ENCODE results near the gene IL9.

The IL9 gene

DNA sequence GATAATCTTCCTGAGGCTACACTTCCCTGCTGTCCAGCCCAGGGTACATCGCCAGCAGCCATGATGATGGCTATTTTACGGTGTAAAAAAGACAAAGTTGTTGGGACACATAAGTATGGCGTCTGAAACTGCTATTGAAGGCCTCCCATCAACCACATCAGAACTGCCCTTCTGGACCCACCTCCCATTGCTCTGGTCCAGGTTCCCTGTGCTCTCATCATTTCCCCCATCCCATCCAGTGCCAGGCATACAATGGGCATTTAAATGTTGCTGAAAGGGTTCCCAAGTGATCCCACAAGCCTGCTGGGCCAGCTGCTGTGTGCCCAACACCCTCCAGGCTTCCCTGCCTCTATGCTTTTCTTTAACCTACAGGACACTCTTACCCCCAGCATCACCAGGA is 10.6 kb downstream of the IL9 start:
- TF ChIP-seq, protein P1, sequence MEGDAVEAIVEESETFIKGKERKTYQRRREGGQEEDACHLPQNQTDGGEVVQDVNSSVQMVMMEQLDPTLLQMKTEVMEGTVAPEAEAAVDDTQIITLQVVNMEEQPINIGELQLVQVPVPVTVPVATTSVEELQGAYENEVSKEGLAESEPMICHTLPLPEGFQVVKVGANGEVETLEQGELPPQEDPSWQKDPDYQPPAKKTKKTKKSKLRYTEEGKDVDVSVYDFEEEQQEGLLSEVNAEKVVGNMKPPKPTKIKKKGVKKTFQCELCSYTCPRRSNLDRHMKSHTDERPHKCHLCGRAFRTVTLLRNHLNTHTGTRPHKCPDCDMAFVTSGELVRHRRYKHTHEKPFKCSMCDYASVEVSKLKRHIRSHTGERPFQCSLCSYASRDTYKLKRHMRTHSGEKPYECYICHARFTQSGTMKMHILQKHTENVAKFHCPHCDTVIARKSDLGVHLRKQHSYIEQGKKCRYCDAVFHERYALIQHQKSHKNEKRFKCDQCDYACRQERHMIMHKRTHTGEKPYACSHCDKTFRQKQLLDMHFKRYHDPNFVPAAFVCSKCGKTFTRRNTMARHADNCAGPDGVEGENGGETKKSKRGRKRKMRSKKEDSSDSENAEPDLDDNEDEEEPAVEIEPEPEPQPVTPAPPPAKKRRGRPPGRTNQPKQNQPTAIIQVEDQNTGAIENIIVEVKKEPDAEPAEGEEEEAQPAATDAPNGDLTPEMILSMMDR (IDR thresholded peaks at IDR 0.05; ENCODE audit: low read depth, low read length) = no peak
- H3K36me3 ChIP-seq = no peaks in the 10 kb centered on the region
- H3K4me3 ChIP-seq (ENCODE audit: low read depth, low read length) = no peak overlapping the region
- no peaks in the 10 kb centered on the region for H3K9me3 ChIP-seq (ENCODE audit: severe bottlenecking)
- DNase-seq = no peak
- peaks cover 10% of the 10 kb centered on the region for H3K27me3 ChIP-seq (ENCODE audit: insufficient read depth, low read depth, severe bottlenecking)
- H3K27ac ChIP-seq = no peak overlapping the region

DNA sequence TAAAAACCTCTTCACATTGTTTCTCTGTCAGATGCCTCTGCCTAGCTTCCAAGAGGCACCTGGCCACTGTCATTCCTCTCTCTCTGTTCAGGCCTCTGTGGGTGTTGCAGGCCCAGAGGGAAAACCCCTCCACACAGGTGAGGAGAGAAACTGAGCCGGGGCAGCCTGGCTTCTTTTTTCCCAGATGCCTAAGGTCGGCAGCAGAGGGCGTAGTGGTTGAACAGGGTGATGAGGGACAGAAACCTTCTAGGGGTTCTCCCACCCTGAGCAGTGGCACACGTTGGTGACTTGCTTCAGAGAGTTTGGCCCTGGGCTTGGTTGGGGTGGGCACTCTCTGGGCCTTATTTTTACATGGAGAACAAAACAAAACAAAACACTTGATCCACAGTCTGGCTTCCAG is 12.2 kb downstream of the IL9 start:
- Histone ChIP-seq H3K27ac (no peak overlapping the region), H3K4me3 (ENCODE audit: low read depth, low read length) (no peak overlapping the region), H3K9me3 (ENCODE audit: severe bottlenecking) (no peaks in the 10 kb centered on the region), H3K27me3 (ENCODE audit: insufficient read depth, low read depth, severe bottlenecking) (peaks cover 10% of the 10 kb centered on the region), H3K36me3 (no peaks in the 10 kb centered on the region)
- TF ChIP-seq, protein P1 (IDR thresholded peaks at IDR 0.05; ENCODE audit: low read depth, low read length) = peak; percentile 46
- DNase-seq = peak; percentile 16

DNA sequence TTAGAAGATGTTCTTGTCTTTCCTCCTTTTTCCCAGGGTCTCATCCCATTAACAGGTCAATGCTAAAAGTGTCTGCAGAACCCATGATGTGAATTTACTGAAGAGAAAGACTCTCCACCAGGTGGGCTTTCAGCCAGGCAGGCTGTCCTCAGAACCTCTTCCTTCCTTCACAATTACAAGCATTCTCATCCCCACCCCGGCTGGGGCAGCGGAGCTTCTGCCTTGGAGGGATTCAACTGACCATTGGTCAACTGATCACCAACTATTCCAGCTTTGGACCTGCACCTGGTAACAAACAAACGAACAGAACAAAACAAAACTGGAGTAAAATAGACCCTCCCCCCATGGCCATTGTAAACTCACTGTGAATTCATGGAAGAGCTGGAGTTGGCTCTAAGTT is 12.6 kb downstream of the IL9 start:
- no peak overlapping the region for H3K4me3 ChIP-seq (ENCODE audit: low read depth, low read length)
- no peak for DNase-seq
- no peaks in the 10 kb centered on the region for H3K9me3 ChIP-seq (ENCODE audit: severe bottlenecking)
- TF ChIP-seq, protein P1 (IDR thresholded peaks at IDR 0.05; ENCODE audit: low read depth, low read length) = no peak
- peaks cover 10% of the 10 kb centered on the region for H3K27me3 ChIP-seq (ENCODE audit: insufficient read depth, low read depth, severe bottlenecking)
- H3K36me3 ChIP-seq = no peaks in the 10 kb centered on the region
- no peak overlapping the region for H3K27ac ChIP-seq

DNA sequence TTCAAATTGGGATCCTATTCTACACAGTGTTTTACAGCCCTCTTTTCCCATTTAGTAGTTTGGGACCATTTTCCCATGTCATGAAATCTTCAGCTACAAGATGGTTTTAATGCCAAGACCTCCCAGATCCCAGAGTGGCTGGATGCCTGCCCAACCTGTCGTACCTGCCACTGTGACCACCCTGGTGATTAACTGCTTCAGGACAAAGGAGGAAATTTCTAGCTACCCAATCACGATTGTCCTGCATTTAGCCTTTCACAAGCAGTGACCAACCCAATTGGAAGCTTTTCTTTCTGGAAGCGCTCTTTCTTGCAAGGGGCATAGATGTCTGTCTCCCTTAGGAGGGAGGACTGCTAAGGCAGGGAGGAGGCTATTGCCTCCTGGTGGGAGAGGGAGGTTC is 13.8 kb downstream of the IL9 start:
- TF ChIP-seq, protein P1 (IDR thresholded peaks at IDR 0.05; ENCODE audit: low read depth, low read length) = no peak
- no peaks in the 10 kb centered on the region for H3K36me3 ChIP-seq
- DNase-seq = no peak
- H3K9me3 ChIP-seq (ENCODE audit: severe bottlenecking) = no peaks in the 10 kb centered on the region
- H3K4me3 ChIP-seq (ENCODE audit: low read depth, low read length) = no peak overlapping the region
- no peak overlapping the region for H3K27ac ChIP-seq
- peaks cover 10% of the 10 kb centered on the region for H3K27me3 ChIP-seq (ENCODE audit: insufficient read depth, low read depth, severe bottlenecking)

DNA sequence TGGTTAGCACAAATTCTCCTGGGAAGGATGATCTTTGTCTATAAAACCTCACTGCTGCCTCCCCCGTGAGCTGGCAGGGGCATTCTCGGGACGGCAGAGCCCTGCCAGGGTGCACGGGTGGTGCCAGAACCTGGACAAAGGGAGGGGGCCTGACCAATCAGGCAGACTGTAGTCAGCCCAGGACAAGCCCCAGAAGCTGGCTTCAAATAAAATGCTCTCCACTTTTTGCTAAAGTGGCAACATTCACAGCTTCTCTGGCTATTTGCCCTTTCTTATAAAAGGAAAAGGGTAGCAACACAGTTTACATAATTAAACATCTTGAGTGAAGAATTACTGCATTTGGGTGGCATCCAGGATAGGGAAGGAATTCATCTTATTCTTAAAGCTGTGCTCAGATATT is 14.4 kb downstream of the IL9 start:
- H3K9me3 ChIP-seq (ENCODE audit: severe bottlenecking) = no peaks in the 10 kb centered on the region
- DNase-seq = no peak
- TF ChIP-seq, protein P1 (IDR thresholded peaks at IDR 0.05; ENCODE audit: low read depth, low read length) = no peak
- H3K36me3 ChIP-seq = no peaks in the 10 kb centered on the region
- no peak overlapping the region for H3K27ac ChIP-seq
- peaks cover 10% of the 10 kb centered on the region for H3K27me3 ChIP-seq (ENCODE audit: insufficient read depth, low read depth, severe bottlenecking)
- no peak overlapping the region for H3K4me3 ChIP-seq (ENCODE audit: low read depth, low read length)

DNA sequence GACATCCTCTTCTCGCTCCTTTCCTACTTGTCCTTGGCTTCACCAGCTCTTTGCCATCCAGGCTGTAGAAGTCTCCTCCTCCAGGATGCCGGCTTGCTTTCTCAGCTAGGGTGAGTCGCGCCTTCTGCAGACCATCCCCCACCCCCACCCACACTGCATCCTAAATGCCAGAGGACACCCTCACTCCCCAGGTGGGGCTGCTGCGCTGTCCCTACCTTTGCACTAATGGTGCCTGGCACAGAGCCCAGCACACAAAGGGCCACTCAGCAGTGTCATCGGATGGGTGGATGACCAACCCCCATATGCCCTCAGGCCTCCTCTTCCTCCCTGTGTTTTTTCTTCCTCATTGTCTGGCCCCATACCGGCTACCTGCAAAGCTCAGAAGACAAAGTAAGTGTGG is 14.8 kb downstream of the IL9 start:
- Histone ChIP-seq H3K4me3 (ENCODE audit: low read depth, low read length) (no peak overlapping the region), H3K36me3 (no peaks in the 10 kb centered on the region), H3K27ac (no peak overlapping the region), H3K9me3 (ENCODE audit: severe bottlenecking) (no peaks in the 10 kb centered on the region), H3K27me3 (ENCODE audit: insufficient read depth, low read depth, severe bottlenecking) (peaks cover 10% of the 10 kb centered on the region)
- DNase-seq = no peak
- TF ChIP-seq, protein P1 (IDR thresholded peaks at IDR 0.05; ENCODE audit: low read depth, low read length) = no peak

All from WERI-Rb-1 (cell line).